Endothelial cell of hepatic sinusoid (primary cell): ENCODE results near the gene LGR6.
"Not testable (repeated sequence)": the region's sequence is repeated elsewhere in the genome, so short reads cannot be mapped to it uniquely, and the experiment has no call there.

ENCODE experiments used
- in situ Hi-C: cut with HindIII; loops from 2 replicates; pipeline ENCODE4 v1.10.0; 2017; ENCODE audit warnings: low sequenced_read_pairs

Gene LGR6

GRCh38 chr1:202255343-202255742 is 61.7 kb downstream of the LGR6 start:
- in situ Hi-C loops: no loop called here

GRCh38 chr1:202259705-202260104 is 66.1 kb downstream of the LGR6 start:
- in situ Hi-C loops: no loop called here

GRCh38 chr1:202261209-202261958 is 67.8 kb downstream of the LGR6 start:
- in situ Hi-C loops: not testable (repeated sequence)

- in situ Hi-C loops: no loop called here
These were observed 70.0 kb downstream of the LGR6 start for GRCh38 chr1:202263628-202264027.

GRCh38 chr1:202264300-202264699 is 70.7 kb downstream of the LGR6 start:
- in situ Hi-C loops: no loop called here

- in situ Hi-C loops: loop anchor here (5.0 kb wide), 1 partner anchor 47 kb away; no protein-coding TSS in a partner anchor
These were observed 71.1 kb downstream of the LGR6 start for GRCh38 chr1:202264726-202265125.

- in situ Hi-C loops: loop anchor here (5.0 kb wide), 1 partner anchor 49 kb away; no protein-coding TSS in a partner anchor
These were observed 72.6 kb downstream of the LGR6 start for GRCh38 chr1:202266061-202266765.

GRCh38 chr1:202268032-202268431 is 74.4 kb downstream of the LGR6 start:
- in situ Hi-C loops: loop anchor here (5.0 kb wide), 1 partner anchor 51 kb away; no protein-coding TSS in a partner anchor

GRCh38 chr1:202268817-202269216 is 75.2 kb downstream of the LGR6 start:
- in situ Hi-C loops: loop anchor here (5.0 kb wide), 1 partner anchor 52 kb away; no protein-coding TSS in a partner anchor

- in situ Hi-C loops: no loop called here
These were observed 77.3 kb downstream of the LGR6 start for GRCh38 chr1:202270871-202271326.

- in situ Hi-C loops: no loop called here
These were observed 78.7 kb downstream of the LGR6 start for GRCh38 chr1:202272103-202272845.

- in situ Hi-C loops: loop anchor here (5.0 kb wide), 1 partner anchor 43 kb away; no protein-coding TSS in a partner anchor
These were observed 81.0 kb downstream of the LGR6 start for GRCh38 chr1:202274611-202275010.

- in situ Hi-C loops: loop anchor here (5.0 kb wide), 1 partner anchor 42 kb away; no protein-coding TSS in a partner anchor
These were observed 81.6 kb downstream of the LGR6 start for GRCh38 chr1:202275061-202275770.

GRCh38 chr1:202276081-202276715 is 82.6 kb downstream of the LGR6 start:
- in situ Hi-C loops: loop anchor here (5.0 kb wide), 1 partner anchor 41 kb away; no protein-coding TSS in a partner anchor

- in situ Hi-C loops: loop anchor here (5.0 kb wide), 1 partner anchor 40 kb away; no protein-coding TSS in a partner anchor
These were observed 83.3 kb downstream of the LGR6 start for GRCh38 chr1:202276920-202277319.

- in situ Hi-C loops: loop anchor here (5.0 kb wide), 1 partner anchor 39 kb away; no protein-coding TSS in a partner anchor
These were observed 85.2 kb downstream of the LGR6 start for GRCh38 chr1:202278751-202279150.

GRCh38 chr1:202279806-202280205 is 86.2 kb downstream of the LGR6 start:
- in situ Hi-C loops: loop anchor here (5.0 kb wide), 1 partner anchor 37 kb away; no protein-coding TSS in a partner anchor

- in situ Hi-C loops: no loop called here
These were observed 87.0 kb downstream of the LGR6 start for GRCh38 chr1:202280595-202280994.

- in situ Hi-C loops: no loop called here
These were observed 87.9 kb downstream of the LGR6 start for GRCh38 chr1:202281316-202282024.
